Psoas muscle (tissue), 8 donors: ENCODE data around the gene STK39. TPM values are rescaled to one million over a fixed set of nuclear protein-coding genes. Genes with fewer than 3 reads are reported as not detected.

Experiments used
- ATAC-seq, 4 donors: fragments of 200-7000 bp; cut with Tn5 transposase; one replicate each; pipeline ENCODE4 v1.9.1; 2020; ENCODE audit warnings: moderate library complexity in 3 of 4, mild to moderate bottlenecking in 2 of 4
- DNase-seq, 2 donors: peaks; one replicate each; pipeline ENCODE4 v3.0.0-alpha.2; 2020
- H3K27ac ChIP-seq: fragments of 200-600 bp; one replicate; pipeline ENCODE4 v1.8.0; 2022
- H3K27me3 ChIP-seq, 3 donors: fragments of 200-600 bp in 1 of 3; one replicate each; pipeline versions ENCODE4 v1.6.1 to v1.8.0; 2013 to 2022; ENCODE audit warnings: low read length in 2 of 3, mild to moderate bottlenecking in 2 of 3, moderate library complexity in 1 of 3; ENCODE audit not compliant: insufficient read depth in 3 of 3
- H3K36me3 ChIP-seq, 2 donors: fragments of 200-600 bp in 1 of 2; one replicate each; pipeline versions ENCODE4 v1.6.1 to v1.8.0; 2013 to 2022; ENCODE audit warnings: low read depth in 1 of 2, mild to moderate bottlenecking in 1 of 2, moderate library complexity in 1 of 2; ENCODE audit not compliant: insufficient read depth in 1 of 2
- H3K4me1 ChIP-seq: fragments of 200-600 bp; one replicate; pipeline ENCODE4 v1.8.0; 2022
- H3K4me3 ChIP-seq: fragments of 200-600 bp; one replicate; pipeline ENCODE4 v1.8.0; 2022; ENCODE audit warnings: mild to moderate bottlenecking
- H3K9me3 ChIP-seq: fragments of 200-600 bp; one replicate; pipeline ENCODE4 v1.8.0; 2022
- CTCF ChIP-seq: fragments of 200-600 bp; IDR thresholded peaks from one replicate; pipeline ENCODE4 v1.8.0; 2022; ENCODE audit warnings: antibody characterized with exemption
- WGBS, 3 donors: extraction: QIAGEN DNeasy Blood & Tissue Kit; methylation state at CpG; one replicate each; pipeline versions ENCODE4 v1.1.6 to v1.1.7; 2013; 5-methylcytosine and 5-hydroxymethylcytosine counted together
- intact Hi-C, 2 donors: fragments of 100-400 bp; cut with DNase I; formaldehyde crosslinking; loops; one replicate each; pipeline versions ENCODE4 v1.11.0 to v1.14.2; 2022
- polyA plus RNA-seq, 3 donors: library from polyadenylated mRNA; stranded (reverse); fragments of 200-250 nt; gene quantifications; one replicate each; pipeline ENCODE4 v1.2.3, GENCODE V29; 2013
- total RNA-seq, 4 donors: library from RNA; stranded (reverse); fragmentation: NEBNext Ultra II Directional in 2 of 4; extraction: Animal tissue kit (Norgen Biotek cat#: 25700) in 2 of 4; gene quantifications; one replicate each; pipeline versions ENCODE4 v1.2.1 to v1.2.4, GENCODE V29; 2021 to 2023
- donor health status: healthy with polysubstance abuse.
- donor health status: DM: no; HTN: no; CAD: no; lungs with moderate emphysema.
- donor health status: Bipolar disorder and iron deficiency.
- donor health status: healthy.
- donor health status: DM: yes; HTN: yes; CAD: no.
- donor health status: DM: no; HTN: no; CAD: no.
- donor health status: DM: no; HTN: no; CAD: no.
- donor health status: DM: yes; HTN: yes; CAD: no.

Gene STK39
- total and polyA plus RNA-seq, 7 donors: 2.3 to 10.0 (median 4.9) TPM

GRCh38 chr2:168241208-168241607 is 6.2 kb downstream of the STK39 start:
- no peak for ATAC-seq
- Histone ChIP-seq H3K27ac (no peak overlapping the region), H3K9me3 (no peaks in the 10 kb centered on the region), H3K4me3 (no peak overlapping the region), H3K4me1 (no peaks in the 10 kb centered on the region), H3K36me3 (no peaks in the 10 kb centered on the region), H3K27me3 (no peaks in the 10 kb centered on the region)
- intact Hi-C loops: no loop called here
- no peak for TF ChIP-seq CTCF
- WGBS, 3 donors: 54 to 77% (median 74%) methylated on average over 5 of the region's 5 CpGs
- DNase-seq: no peak

GRCh38 chr2:168239281-168239680 is 8.1 kb downstream of the STK39 start:
- Histone ChIP-seq H3K27me3 (no peaks in the 10 kb centered on the region), H3K36me3 (no peaks in the 10 kb centered on the region), H3K27ac (no peak overlapping the region), H3K4me3 (no peak overlapping the region), H3K9me3 (no peaks in the 10 kb centered on the region), H3K4me1 (no peaks in the 10 kb centered on the region)
- DNase-seq: no peak
- ATAC-seq: no peak
- 65 to 73% (median 69%) methylated on average over 5 of the region's 5 CpGs for WGBS, 3 donors
- TF ChIP-seq CTCF: no peak
- intact Hi-C loops: no loop called here

GRCh38 chr2:168237741-168238140 is 9.7 kb downstream of the STK39 start:
- no peaks in the 10 kb centered on the region for H3K4me1 ChIP-seq
- intact Hi-C loops: no loop called here
- 89 to 96% (median 92%) methylated on average over 1 of the region's 1 CpG for WGBS, 3 donors
- TF ChIP-seq CTCF: no peak
- H3K9me3 ChIP-seq: no peaks in the 10 kb centered on the region
- no peaks in the 10 kb centered on the region for H3K36me3 ChIP-seq
- no peak overlapping the region for H3K4me3 ChIP-seq
- DNase-seq (no peak), ATAC-seq (no peak)
- no peak overlapping the region for H3K27ac ChIP-seq
- no peaks in the 10 kb centered on the region for H3K27me3 ChIP-seq

DNA sequence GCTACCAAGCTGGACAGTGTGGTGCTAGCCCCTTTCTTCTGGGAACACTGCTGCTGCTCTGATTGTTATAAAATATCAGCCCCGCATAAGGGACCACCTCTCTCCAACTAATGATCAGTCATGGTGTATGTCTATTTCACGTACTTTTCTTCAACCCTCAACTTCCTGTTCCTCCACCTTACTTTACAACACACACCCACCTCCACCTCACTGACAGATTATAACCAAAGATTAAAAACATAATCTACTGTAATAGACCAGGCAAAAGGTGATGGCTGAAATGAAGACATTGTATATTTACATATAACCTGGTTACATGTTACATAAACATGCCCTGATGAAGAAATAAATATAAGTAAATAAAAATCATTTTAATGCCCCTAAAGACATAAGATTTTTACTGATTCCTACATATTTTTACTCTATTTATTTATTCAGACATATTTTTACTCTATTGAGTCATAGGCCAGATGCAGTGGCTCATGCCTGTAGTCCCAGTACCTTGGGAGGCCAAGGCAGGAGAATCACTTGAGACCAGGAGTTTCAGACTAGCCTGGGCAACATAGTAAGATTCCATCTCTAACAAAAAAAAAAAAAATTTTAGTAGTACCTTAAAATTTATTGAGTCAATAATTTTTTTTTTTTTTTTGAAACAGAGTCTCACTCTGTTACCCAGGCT is 12.8 kb downstream of the STK39 start:
- TF ChIP-seq CTCF: no peak
- H3K4me3 ChIP-seq: no peak overlapping the region
- intact Hi-C loops: no loop called here
- WGBS, 3 donors: 84 to 88% (median 85%) methylated on average over 2 of the region's 2 CpGs
- peaks cover 5% of the 10 kb centered on the region for H3K9me3 ChIP-seq
- H3K27me3 ChIP-seq: no peaks in the 10 kb centered on the region
- H3K36me3 ChIP-seq: no peaks in the 10 kb centered on the region
- no peaks in the 10 kb centered on the region for H3K4me1 ChIP-seq
- DNase-seq (no peak), ATAC-seq (no peak)
- no peak overlapping the region for H3K27ac ChIP-seq
